GM18498 (cell line): ENCODE data around the gene MLLT6.

Experiments
- ATAC-seq: cut with Tn5 transposase; IDR thresholded peaks from one replicate; pipeline ENCODE4 v1.9.1; 2021; ENCODE audit warnings: mild to moderate bottlenecking, moderate library complexity; ENCODE audit not compliant: unreplicated experiment

Gene MLLT6

DNA sequence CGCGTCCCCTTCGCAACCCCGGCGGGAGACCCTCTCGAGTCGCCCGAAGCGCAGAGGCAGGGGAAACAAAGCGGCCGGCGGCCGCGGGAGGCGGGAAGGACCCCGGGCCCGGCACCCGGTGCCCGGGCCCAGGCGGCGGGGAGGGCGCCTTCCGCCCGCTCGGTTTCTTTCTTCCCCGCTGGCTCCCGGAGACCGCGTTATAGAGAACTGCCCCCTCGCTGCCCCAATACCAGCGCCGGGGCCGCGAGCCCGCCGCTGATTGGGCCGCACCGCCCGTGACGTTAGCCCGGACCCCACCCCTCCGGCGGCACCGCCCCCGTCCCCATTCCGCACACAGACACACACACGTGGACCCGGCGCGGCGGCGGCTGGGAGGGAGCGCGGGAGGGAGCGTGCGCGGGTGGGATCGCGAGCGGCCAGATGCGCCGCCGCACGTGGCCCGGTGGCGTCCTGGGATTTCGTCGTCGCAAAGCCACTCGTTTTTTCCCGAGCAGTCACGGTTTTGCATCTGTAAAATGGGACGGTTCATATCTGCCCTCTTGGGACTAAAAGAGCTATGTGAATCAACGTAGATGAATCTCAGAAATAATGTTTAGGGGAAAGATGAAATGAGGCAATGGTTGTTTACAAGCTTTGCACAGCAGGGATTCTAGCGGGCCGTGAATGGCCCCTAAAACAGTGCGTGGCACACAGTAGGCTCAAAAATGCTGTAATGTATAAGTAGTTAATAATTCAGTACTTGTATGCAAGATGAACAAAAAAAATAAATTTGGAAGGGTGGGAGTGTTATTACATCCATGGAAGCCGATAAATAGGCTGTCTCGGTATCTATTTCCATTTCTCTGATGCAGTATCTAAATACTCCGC lies 30.1 kb upstream of the MLLT6 start, which contains the start of gene EPOP:
TSS of gene EPOP (minus strand) at position 209 of the 867 bp plus-strand sequence. CDS start 462 bp downstream, outside the sequence.
- peak; percentile 76 for ATAC-seq

- ATAC-seq, result peak; percentile 53
Observed at GRCh38 chr17:38676706-38677504, 28.2 kb upstream of the MLLT6 start.

- no peak for ATAC-seq
Observed at GRCh38 chr17:38677819-38678218, 27.3 kb upstream of the MLLT6 start.

- no peak for ATAC-seq
Observed at GRCh38 chr17:38681096-38681495, 24.0 kb upstream of the MLLT6 start.

GRCh38 chr17:38685491-38685890 lies 19.6 kb upstream of the MLLT6 start:
- no peak for ATAC-seq

GRCh38 chr17:38687286-38687685 lies 17.8 kb upstream of the MLLT6 start:
- ATAC-seq, result no peak

DNA sequence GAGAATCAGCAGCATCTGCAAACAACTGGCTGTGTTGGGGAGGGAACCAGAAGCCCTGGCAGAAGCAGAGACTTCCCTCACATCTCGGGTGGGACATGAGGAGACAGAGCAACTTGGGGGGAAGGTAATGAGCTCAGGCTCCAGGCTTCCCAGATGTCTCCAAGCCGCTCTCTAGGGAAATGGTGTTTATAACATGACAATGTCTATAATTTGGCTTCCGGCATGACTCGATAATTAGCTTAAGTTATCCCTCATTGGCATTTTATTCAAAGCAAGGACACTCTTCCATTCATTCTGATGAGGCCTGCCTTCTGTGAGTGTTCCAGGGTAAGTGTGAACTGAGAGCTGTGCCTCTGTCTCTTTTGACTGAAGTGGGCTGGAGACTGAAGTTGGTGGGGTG lies 14.7 kb upstream of the MLLT6 start:
- no peak for ATAC-seq

DNA sequence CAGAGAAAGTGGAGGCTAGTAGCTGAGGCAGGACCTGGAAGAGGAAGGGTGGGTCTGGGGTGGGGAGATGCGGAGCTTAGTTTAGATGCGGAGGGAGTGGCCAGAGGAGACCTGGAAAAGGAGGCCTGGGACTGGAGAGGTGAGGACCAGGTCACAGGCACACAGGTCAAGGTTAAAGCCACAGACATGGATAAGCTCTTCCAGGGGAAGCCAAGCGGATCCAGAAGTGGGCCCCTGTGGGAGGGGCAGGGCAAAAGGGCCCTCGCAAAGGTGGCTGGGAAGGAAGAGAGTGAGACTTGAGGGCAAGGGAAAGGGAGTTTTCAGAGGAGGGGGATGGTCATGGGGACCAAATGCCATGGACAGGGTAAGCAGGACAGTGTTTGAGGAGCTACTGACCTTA lies 13.9 kb upstream of the MLLT6 start:
- ATAC-seq, result no peak

GRCh38 chr17:38693700-38694329 lies 11.3 kb upstream of the MLLT6 start:
- ATAC-seq, result no peak

GRCh38 chr17:38697061-38697820 lies 7.8 kb upstream of the MLLT6 start:
- ATAC-seq, result no peak

GRCh38 chr17:38698760-38699159 lies 6.3 kb upstream of the MLLT6 start:
- ATAC-seq, result no peak

DNA sequence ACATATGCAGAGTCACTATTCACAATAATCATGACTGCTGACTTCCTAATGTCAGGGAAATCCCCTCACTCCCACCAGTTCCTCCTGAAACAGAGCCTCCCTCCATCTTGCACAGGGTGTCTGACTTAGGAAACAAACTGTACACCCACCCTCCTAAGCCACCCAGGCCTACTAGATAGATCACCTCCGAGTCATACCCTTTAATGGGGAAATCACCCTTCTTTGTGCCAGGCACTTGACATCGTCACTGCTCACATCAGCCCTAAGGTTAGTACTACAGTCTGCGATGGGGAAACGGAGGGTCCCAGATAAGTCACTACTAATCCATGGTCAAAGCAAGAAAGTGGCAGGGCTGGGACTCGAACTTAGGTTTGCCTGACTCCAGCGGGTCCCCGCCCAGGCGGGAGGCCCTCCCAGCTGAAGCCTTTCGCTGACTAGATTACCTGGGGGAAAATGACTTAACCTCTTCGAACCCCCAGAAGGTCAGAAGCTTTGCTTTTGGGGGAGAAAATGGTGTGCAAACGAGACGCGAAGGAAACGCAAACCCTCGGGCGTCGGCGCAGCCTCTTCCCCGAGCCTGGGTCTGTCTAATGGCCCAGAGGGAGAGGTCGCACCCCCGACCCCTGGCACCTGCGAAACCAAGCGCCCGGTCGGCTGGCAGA lies 3.4 kb upstream of the MLLT6 start:
- peak; percentile 28 for ATAC-seq

- peak; percentile 31 for ATAC-seq
Observed at GRCh38 chr17:38702166-38702915, 2.7 kb upstream of the MLLT6 start.

GRCh38 chr17:38702916-38703741 lies 1.9 kb upstream of the MLLT6 start:
- no peak for ATAC-seq

DNA sequence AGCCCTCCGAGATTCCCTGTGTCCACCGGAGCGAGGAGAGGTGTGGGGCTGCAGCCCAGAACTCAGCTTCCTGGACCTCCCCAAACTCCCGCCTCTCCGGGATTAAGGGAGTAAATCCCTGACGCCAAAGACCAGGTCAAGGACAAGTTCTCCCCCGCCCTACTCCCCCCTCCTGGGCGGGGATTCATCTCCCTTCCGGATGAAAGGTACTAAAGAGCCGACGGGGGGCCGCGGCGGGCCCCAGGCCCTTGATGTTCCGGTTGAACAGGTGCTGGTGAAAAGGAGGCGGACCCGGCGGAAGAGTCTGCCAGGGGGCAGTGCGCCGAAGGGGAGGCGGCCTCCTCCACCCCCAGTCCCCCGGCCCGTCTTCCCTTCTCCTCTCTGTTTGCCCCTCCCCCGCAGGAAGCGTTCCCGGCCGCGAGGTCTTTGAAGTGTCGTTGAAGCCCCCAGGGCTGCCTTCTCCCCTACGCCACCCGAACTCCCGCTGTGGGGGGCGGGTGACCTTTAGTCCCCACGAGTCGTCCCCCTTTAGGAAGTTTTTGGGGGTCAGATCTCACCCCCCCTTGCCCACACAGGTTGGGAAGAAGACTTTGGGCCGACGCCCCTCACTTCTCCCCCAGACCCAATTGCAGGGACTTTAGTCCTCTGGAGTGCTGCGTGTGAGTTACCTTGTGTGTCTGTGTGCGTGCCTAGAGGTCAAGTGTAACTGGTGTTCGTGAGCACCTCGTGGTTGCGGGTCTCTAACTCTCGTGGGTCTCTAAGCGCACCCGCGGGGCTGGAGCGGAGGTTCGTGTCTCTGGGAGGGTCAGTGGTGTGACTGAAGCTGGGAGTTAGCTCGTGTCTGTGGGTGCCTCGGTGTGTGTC lies 1.1 kb upstream of the MLLT6 start:
- peak; percentile 23 for ATAC-seq

- no peak for ATAC-seq
Observed at GRCh38 chr17:38705523-38705802, 390 bp downstream of the MLLT6 start.

DNA sequence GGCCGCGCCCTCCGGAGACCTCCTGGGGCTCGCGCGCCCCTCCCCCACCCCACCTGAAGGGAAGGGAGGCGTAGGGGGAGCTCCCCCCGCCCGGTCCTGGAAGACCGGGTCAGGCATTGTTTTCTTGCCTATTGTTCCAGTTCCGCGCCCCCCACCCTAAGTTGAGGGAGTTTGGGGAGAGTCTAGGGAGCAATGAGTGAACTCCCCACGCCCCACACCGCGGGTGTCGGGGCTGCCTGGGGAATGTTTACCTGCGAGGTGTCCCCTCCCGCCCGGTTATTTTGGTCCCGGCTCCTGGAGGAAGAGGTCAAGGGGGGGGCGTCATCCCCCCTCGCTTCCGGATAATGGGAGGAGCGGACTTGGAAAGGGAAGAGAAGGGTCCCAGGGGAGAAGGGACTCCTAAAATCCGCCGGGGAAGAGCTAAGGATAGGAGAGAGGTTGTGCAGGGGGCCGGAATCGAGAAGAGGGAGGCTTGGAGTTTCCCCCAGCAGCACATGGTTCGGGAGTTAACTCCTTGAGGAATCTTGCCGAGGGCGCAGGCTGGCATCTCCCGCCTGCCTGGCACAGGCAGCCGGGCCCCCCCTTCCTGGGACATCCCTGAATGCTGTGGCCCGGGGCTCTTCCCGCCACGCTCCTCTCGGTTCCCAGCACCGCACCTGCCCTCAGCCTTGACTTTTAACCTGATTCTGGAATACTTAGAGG lies 881 bp downstream of the MLLT6 start:
- no peak for ATAC-seq
